HG03378 (cell line): ENCODE data around the gene TOLLIP.

Experiments used
- ATAC-seq: cut with Tn5 transposase; IDR thresholded peaks from one replicate; pipeline ENCODE4 v1.9.1; 2021; ENCODE audit warnings: mild to moderate bottlenecking, moderate library complexity; ENCODE audit not compliant: unreplicated experiment

The TOLLIP gene

DNA sequence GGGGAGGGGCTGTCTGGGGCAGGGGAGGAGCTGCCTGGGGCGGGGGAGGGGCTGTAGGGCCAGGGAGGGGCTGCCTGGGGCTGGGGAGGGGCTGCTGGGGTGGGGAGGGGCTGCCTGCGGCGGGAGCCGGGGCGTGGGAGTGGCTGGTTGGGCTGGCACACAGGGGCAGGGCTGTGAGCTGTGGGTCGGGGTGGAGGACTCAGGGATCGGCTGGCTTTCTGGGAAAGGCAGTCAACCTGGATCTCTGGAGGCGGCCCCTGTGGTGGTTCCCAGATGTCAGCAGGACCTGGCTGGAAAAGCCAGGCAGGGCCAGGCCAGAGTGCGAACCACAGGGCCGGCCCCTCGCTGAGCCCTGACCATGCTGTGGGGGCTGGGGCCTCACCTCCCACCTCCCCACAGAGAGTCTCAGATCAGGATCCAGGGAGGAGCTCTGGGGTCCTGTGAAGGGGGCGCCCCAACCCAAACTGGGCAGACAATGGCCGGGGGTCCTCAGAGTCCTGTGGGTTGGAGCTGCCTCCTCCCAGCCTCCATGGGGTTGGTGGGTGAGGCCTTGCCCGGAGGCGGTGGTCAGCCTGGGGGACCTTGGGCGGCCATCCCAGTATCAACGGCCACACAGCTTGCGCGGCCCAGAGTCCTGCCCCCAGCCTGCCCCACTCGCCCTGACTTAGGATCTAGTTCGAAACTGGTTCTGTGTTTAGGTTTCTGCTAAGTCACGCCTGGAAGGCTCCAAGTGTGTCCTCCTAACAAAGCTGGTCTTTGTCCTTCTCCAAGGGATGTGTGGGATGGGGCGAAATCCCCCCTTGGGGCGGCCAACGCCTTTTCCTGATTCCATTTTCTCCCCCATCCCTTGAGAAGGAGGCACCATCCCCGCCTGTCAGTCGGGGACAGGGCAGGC, 84.7 kb downstream of the TOLLIP start:
- no peak for ATAC-seq
